Stimulated activated CD4-positive, alpha-beta T cell treated with anti-CD3 and anti-CD28 coated beads, TNF-alpha, amount 100 ng/mL, for 48 hours (primary cell): ENCODE measurements around the gene PPT1.

ENCODE experiments used
- DNase-seq, 3 donors: peaks; one replicate each; pipeline ENCODE4 v3.0.0-alpha.2; 2020; ENCODE audit warnings: low read depth in 3 of 3

The PPT1 gene

GRCh38 chr1:40092706-40093639, 4.1 kb downstream of the PPT1 start:
- no peak for DNase-seq

- no peak for DNase-seq
Observed at GRCh38 chr1:40092241-40092640, 4.8 kb downstream of the PPT1 start.

GRCh38 chr1:40090652-40091355, 6.2 kb downstream of the PPT1 start:
- no peak for DNase-seq

- peak; percentile 11 to 31 (median 13) for DNase-seq
Observed at GRCh38 chr1:40084750-40085149, 12.3 kb downstream of the PPT1 start.

- DNase-seq = no peak
Observed at GRCh38 chr1:40081871-40082270, 15.2 kb downstream of the PPT1 start.

- DNase-seq = no peak
Observed at GRCh38 chr1:40079774-40080400, 17.2 kb downstream of the PPT1 start.

GRCh38 chr1:40078512-40079333, 18.3 kb downstream of the PPT1 start:
- peak in 2 of 3 donors; percentile 16 to 44 for DNase-seq

GRCh38 chr1:40076895-40077312, 20.1 kb downstream of the PPT1 start:
- no peak for DNase-seq

- DNase-seq = no peak
Observed at GRCh38 chr1:40075266-40075665, 21.8 kb downstream of the PPT1 start.

- DNase-seq = no peak
Observed at GRCh38 chr1:40073062-40073461, 24.0 kb downstream of the PPT1 start.

GRCh38 chr1:40072142-40072541, 24.9 kb downstream of the PPT1 start:
- no peak for DNase-seq

- no peak for DNase-seq
Observed at GRCh38 chr1:40067851-40068250, 29.2 kb downstream of the PPT1 start.

GRCh38 chr1:40067023-40067422, 30.0 kb downstream of the PPT1 start:
- no peak for DNase-seq

GRCh38 chr1:40064797-40065499, 32.1 kb downstream of the PPT1 start:
- no peak for DNase-seq

GRCh38 chr1:40059960-40060750, 36.9 kb downstream of the PPT1 start:
- DNase-seq = no peak

- DNase-seq = no peak
Observed at GRCh38 chr1:40059338-40059959, 37.6 kb downstream of the PPT1 start.

- DNase-seq = no peak
Observed at GRCh38 chr1:40058453-40059337, 38.4 kb downstream of the PPT1 start.

GRCh38 chr1:40058097-40058452, 39.0 kb downstream of the PPT1 start:
- no peak for DNase-seq
